Endodermal cell (in vitro differentiated cells): Measurements from ENCODE around the gene OTUD4. TPM values are rescaled to one million over a fixed set of nuclear protein-coding genes. Genes with fewer than 3 reads are reported as not detected.

Experiments used
- DNase-seq: peaks from one replicate; pipeline ENCODE4 v3.0.0-alpha.2; 2017
- H3K27ac ChIP-seq: 2 replicates; pipeline ENCODE4 v1.5.1; 2013; ENCODE audit warnings: mild to moderate bottlenecking, low read depth, low read length, moderate library complexity
- H3K27me3 ChIP-seq: 2 replicates; pipeline ENCODE4 v1.6.1; 2013; ENCODE audit warnings: mild to moderate bottlenecking, low read length, moderate library complexity; ENCODE audit not compliant: insufficient read depth, control insufficient read depth, poor library complexity, severe bottlenecking
- H3K36me3 ChIP-seq: 2 replicates; pipeline ENCODE4 v1.7.0; 2013; ENCODE audit warnings: mild to moderate bottlenecking, low read length, moderate library complexity; ENCODE audit not compliant: control insufficient read depth, insufficient read depth
- H3K4me1 ChIP-seq: one replicate; pipeline ENCODE4 v1.7.0; 2013; ENCODE audit warnings: low read length; ENCODE audit not compliant: control insufficient read depth, insufficient read depth
- H3K4me3 ChIP-seq: 2 replicates; pipeline ENCODE4 v1.5.1; 2013; ENCODE audit warnings: mild to moderate bottlenecking, low read length, moderate library complexity
- H3K9ac ChIP-seq: 2 replicates; pipeline ENCODE4 v1.6.1; 2013; ENCODE audit warnings: mild to moderate bottlenecking, low read length, moderate library complexity; ENCODE audit not compliant: poor library complexity, severe bottlenecking; ENCODE audit errors: extremely low read depth
- H3K9me3 ChIP-seq: 2 replicates; pipeline ENCODE4 v1.6.1; 2013; ENCODE audit warnings: mild to moderate bottlenecking, low read length, moderate library complexity; ENCODE audit not compliant: control insufficient read depth
- H3K27ac Mint-ChIP-seq: 2 replicates; pipeline ENCODE4 v1.8.0; 2020; ENCODE audit warnings: mixed read lengths
- H3K27me3 Mint-ChIP-seq: 2 replicates; pipeline ENCODE4 v1.8.0; 2021; ENCODE audit warnings: mild to moderate bottlenecking, mixed read lengths; ENCODE audit not compliant: insufficient read depth
- H3K36me3 Mint-ChIP-seq: 2 replicates; pipeline ENCODE4 v1.8.0; 2020; ENCODE audit warnings: low read depth, mixed read lengths
- H3K4me1 Mint-ChIP-seq: 2 replicates; pipeline ENCODE4 v1.8.0; 2020; ENCODE audit warnings: mixed read lengths
- H3K4me3 Mint-ChIP-seq: 2 replicates; pipeline ENCODE4 v1.8.0; 2020; ENCODE audit warnings: mild to moderate bottlenecking, moderate library complexity, mixed read lengths
- H3K9me3 Mint-ChIP-seq: 2 replicates; pipeline ENCODE4 v1.8.0; 2020; ENCODE audit warnings: mild to moderate bottlenecking, mixed read lengths
- WGBS, 2 experiments: methylation state at CpG; one replicate each; pipeline versions ENCODE4 v1.1.5 to v1.1.7; 2013; ENCODE audit warnings: missing lambda C conversion rate in 2 of 2, mixed read lengths in 1 of 2; ENCODE audit not compliant: insufficient coverage in 1 of 2, insufficient read length in 1 of 2; 5-methylcytosine and 5-hydroxymethylcytosine counted together
- total RNA-seq, 2 donors: library from RNA; stranded (reverse); fragmentation: NEBNext Ultra II Directional in 1 of 2; extraction: Animal tissue kit (Norgen Biotek cat#: 25700) in 1 of 2; gene quantifications; 2 replicates in 1 of 2; 3 replicates in 1 of 2; pipeline ENCODE4 v1.2.1, GENCODE V29; 2021
- TF ChIP-seq, protein P1 (sequence below): fragments of 200-600 bp; sonication (generic); conservative IDR thresholded peaks from 2 replicates; pipeline ENCODE4 v1.5.0; 2021; ENCODE audit warnings: antibody characterized with exemption, mild to moderate bottlenecking

OTUD4 gene
- total RNA-seq, 2 donors from 2014 or later = 49.6 to 55.5 TPM

DNA sequence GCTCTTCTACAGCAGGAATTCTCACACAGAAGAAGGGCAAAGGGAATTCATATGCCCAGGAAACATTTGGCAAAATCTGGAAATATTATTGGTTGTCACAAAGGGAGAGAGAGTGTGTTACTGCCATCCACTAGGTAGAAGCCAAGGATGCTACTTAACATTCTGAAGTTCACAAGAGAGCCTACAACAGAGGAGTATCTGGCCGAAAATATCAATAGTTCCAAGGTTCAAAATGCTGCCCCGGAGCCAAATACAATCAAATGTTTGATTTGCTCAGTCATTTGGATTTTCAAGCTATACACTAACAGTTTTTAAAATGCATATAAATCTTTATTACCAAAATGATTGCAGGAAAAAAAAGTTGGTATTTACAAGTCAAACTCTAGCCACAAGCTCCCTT lies 18.8 kb downstream of the OTUD4 start:
- Mint-ChIP-seq H3K4me1 (no peaks in the 10 kb centered on the region), H3K9me3 (peaks cover 3% of the 10 kb centered on the region), H3K36me3 (peaks cover 52% of the 10 kb centered on the region), H3K4me3 (no peak overlapping the region), H3K27ac (no peak overlapping the region), H3K27me3 (no peaks in the 10 kb centered on the region)
- 48 to 50% methylated on average over 2 of the region's 2 CpGs for WGBS, 2 experiments
- TF ChIP-seq, protein P1, sequence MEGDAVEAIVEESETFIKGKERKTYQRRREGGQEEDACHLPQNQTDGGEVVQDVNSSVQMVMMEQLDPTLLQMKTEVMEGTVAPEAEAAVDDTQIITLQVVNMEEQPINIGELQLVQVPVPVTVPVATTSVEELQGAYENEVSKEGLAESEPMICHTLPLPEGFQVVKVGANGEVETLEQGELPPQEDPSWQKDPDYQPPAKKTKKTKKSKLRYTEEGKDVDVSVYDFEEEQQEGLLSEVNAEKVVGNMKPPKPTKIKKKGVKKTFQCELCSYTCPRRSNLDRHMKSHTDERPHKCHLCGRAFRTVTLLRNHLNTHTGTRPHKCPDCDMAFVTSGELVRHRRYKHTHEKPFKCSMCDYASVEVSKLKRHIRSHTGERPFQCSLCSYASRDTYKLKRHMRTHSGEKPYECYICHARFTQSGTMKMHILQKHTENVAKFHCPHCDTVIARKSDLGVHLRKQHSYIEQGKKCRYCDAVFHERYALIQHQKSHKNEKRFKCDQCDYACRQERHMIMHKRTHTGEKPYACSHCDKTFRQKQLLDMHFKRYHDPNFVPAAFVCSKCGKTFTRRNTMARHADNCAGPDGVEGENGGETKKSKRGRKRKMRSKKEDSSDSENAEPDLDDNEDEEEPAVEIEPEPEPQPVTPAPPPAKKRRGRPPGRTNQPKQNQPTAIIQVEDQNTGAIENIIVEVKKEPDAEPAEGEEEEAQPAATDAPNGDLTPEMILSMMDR = no peak
- H3K27ac ChIP-seq = no peak overlapping the region
- no peaks in the 10 kb centered on the region for H3K9me3 ChIP-seq
- H3K36me3 ChIP-seq = peaks cover 69% of the 10 kb centered on the region
- H3K27me3 ChIP-seq = no peaks in the 10 kb centered on the region
- no peak for DNase-seq
- H3K4me3 ChIP-seq = no peak overlapping the region
- no peak overlapping the region for H3K9ac ChIP-seq
- no peaks in the 10 kb centered on the region for H3K4me1 ChIP-seq

DNA sequence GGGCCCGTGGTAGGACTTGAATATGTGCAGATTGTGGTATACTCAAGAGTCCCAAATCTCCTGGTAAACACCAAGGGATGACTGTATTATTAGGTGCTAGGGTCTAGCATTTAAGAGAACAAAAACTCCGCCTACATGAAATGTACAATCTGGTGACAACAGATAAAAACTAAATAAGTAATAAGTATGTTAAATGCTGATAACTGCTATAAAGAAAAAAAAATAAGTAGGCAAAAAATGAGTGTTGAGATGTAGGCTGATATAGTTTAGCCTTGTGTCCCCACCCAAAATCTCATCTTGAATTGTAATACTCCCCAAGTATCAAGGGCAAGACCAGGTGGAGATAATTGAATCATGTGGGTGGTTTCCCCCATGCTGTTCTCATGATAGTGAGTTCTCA lies 23.4 kb downstream of the OTUD4 start:
- H3K9me3 ChIP-seq = no peaks in the 10 kb centered on the region
- Mint-ChIP-seq H3K27ac (no peak overlapping the region), H3K9me3 (peaks cover 3% of the 10 kb centered on the region), H3K4me3 (no peak overlapping the region), H3K36me3 (peaks cover 63% of the 10 kb centered on the region), H3K4me1 (no peaks in the 10 kb centered on the region), H3K27me3 (no peaks in the 10 kb centered on the region)
- no peaks in the 10 kb centered on the region for H3K27me3 ChIP-seq
- no peak overlapping the region for H3K9ac ChIP-seq
- H3K4me1 ChIP-seq = no peaks in the 10 kb centered on the region
- H3K27ac ChIP-seq = no peak overlapping the region
- no peak overlapping the region for H3K4me3 ChIP-seq
- TF ChIP-seq, protein P1 = no peak
- H3K36me3 ChIP-seq = peaks cover 88% of the 10 kb centered on the region
- 98 to 100% methylated on average over 1 to 2 of the region's 2 CpGs for WGBS, 2 experiments
- DNase-seq = no peak

DNA sequence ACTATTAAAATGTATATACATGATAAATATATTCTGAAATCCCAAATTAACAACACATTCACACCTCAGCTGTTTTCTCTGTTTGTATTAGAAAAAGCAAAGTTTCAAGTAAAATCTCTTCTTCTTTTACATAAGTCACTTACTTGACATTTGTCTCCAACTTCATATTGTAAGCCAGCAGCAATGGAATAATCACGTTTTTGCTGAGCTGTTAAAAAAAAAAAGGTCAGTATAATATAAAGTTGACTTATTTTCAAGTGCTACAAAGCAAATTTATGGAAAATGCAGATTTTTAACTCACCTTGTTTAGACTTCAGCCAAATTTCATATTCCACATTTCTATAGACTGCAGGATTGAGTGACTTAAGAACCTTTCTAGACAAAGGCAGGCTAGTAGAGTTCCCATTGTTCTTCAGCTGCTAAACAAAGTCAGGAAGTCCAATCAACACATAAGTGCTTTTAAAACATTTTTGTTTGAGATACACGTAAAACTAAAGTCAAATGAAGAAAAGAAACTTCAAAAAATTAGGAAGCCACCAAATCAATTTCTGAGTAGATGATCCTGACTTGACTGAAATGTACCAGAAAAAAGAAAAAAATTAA lies 25.0 kb downstream of the OTUD4 start:
- Mint-ChIP-seq H3K27ac (no peak overlapping the region), H3K27me3 (no peaks in the 10 kb centered on the region), H3K36me3 (peaks cover 60% of the 10 kb centered on the region), H3K9me3 (peaks cover 3% of the 10 kb centered on the region), H3K4me1 (no peaks in the 10 kb centered on the region), H3K4me3 (no peak overlapping the region)
- TF ChIP-seq, protein P1 = no peak
- H3K4me1 ChIP-seq = no peaks in the 10 kb centered on the region
- H3K36me3 ChIP-seq = peaks cover 88% of the 10 kb centered on the region
- no peaks in the 10 kb centered on the region for H3K27me3 ChIP-seq
- no peak overlapping the region for H3K4me3 ChIP-seq
- WGBS, 2 experiments = 100% methylated on average over 2 of the region's 2 CpGs; no CpG with 5 or more reads in 1 of the 2 experiments
- no peak for DNase-seq
- H3K27ac ChIP-seq = no peak overlapping the region
- H3K9ac ChIP-seq = no peak overlapping the region
- H3K9me3 ChIP-seq = no peaks in the 10 kb centered on the region
